Aorta (tissue), 5 donors: Measurements from ENCODE around the gene DNAI7. TPM values are rescaled to one million over a fixed set of nuclear protein-coding genes. Genes with fewer than 3 reads are reported as not detected.

Experiments
- ATAC-seq: fragments of 200-7000 bp; cut with Tn5 transposase; one replicate; pipeline ENCODE4 v1.9.1; 2022; ENCODE audit warnings: moderate library complexity; ENCODE audit not compliant: low FRiP score
- DNase-seq, 2 donors: peaks; one replicate each; pipeline ENCODE4 v3.0.0-alpha.2; 2020
- H3K27ac ChIP-seq, 2 donors: one replicate each; pipeline ENCODE4 v1.5.1; 2013; ENCODE audit warnings: low read length in 2 of 2, mild to moderate bottlenecking in 2 of 2, moderate library complexity in 2 of 2, control low read depth in 1 of 2, inconsistent platforms in 1 of 2, low read depth in 1 of 2
- H3K27me3 ChIP-seq, 2 donors: one replicate each; pipeline ENCODE4 v1.6.1; 2013; ENCODE audit warnings: control low read depth in 1 of 2, low read length in 1 of 2, mild to moderate bottlenecking in 1 of 2, moderate library complexity in 1 of 2; ENCODE audit not compliant: insufficient read depth in 2 of 2, control insufficient read depth in 1 of 2
- H3K36me3 ChIP-seq, 2 donors: one replicate each; pipeline ENCODE4 v1.6.1; 2013; ENCODE audit warnings: control low read depth in 1 of 2, low read length in 1 of 2, mild to moderate bottlenecking in 1 of 2; ENCODE audit not compliant: insufficient read depth in 2 of 2, control insufficient read depth in 1 of 2
- H3K4me1 ChIP-seq, 2 donors: one replicate each; pipeline ENCODE4 v1.6.1; 2013; ENCODE audit warnings: low read length in 2 of 2, control low read depth in 1 of 2, mild to moderate bottlenecking in 1 of 2, moderate library complexity in 1 of 2; ENCODE audit not compliant: insufficient read depth in 2 of 2, control insufficient read depth in 1 of 2
- H3K4me3 ChIP-seq, 2 donors: one replicate each; pipeline ENCODE4 v1.5.1; 2013; ENCODE audit warnings: low read length in 2 of 2, control low read depth in 1 of 2, mild to moderate bottlenecking in 1 of 2
- H3K9me3 ChIP-seq: one replicate; pipeline ENCODE4 v1.6.1; 2013; ENCODE audit warnings: mild to moderate bottlenecking, low read length; ENCODE audit not compliant: control insufficient read depth
- WGBS, 2 donors: extraction: QIAGEN DNeasy Blood & Tissue Kit; methylation state at CpG; one replicate each; pipeline ENCODE4 v1.1.7; 2013; 5-methylcytosine and 5-hydroxymethylcytosine counted together
- intact Hi-C, 2 donors: fragments of 100-400 bp; cut with DNase I; formaldehyde crosslinking; loops; one replicate each; pipeline versions ENCODE4 v1.14.2 to v1.15.0; 2022
- polyA plus RNA-seq, 2 donors: library from polyadenylated mRNA; stranded (reverse); fragments of 200-250 nt; gene quantifications; one replicate each; pipeline ENCODE4 v1.2.3, GENCODE V29; 2013
- total RNA-seq, 2 donors: library from RNA; stranded (reverse); fragmentation: NEBNext Ultra II Directional; extraction: Animal tissue kit (Norgen Biotek cat#: 25700); gene quantifications; one replicate each; pipeline ENCODE4 v1.2.1, GENCODE V29; 2021
- donor health status: healthy with polysubstance abuse.
- donor health status: Bipolar disorder and iron deficiency.
- donor health status: DM: no; HTN: no; CAD: no.
- donor health status: DM: no; HTN: no; CAD: no.
- donor health status: DM: yes; HTN: yes; CAD: no.

DNAI7 gene
- total and polyA plus RNA-seq, 4 donors: 0.24 to 1.2 (median 0.64) TPM; not detected in 1

DNA sequence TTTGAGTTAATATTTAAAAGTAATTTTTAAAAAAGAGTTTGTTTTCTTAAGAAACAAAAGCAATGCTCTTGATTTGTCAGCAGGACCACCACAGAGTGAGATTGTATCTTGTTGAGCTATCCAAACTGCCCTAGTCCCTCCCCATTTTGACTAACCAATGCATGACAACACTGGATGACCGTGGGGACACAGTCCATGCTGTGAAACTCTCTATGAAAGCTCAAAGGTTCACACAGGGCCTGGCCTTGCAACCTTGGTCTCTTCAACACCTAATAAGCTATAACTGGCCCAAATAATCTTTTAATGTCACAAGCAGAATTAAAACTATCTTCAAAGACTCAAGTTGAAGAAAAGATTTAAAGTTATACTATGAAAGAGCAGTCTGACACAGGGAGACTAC is 13.6 kb upstream of the DNAI7 start:
- no peaks in the 10 kb centered on the region for H3K4me1 ChIP-seq
- ATAC-seq (no peak), DNase-seq (no peak)
- intact Hi-C loops: no loop called here
- H3K36me3 ChIP-seq: no peaks in the 10 kb centered on the region
- no peak overlapping the region for H3K27ac ChIP-seq
- H3K4me3 ChIP-seq: no peak overlapping the region
- H3K9me3 ChIP-seq: no peaks in the 10 kb centered on the region
- WGBS, 2 donors: 57 to 85% methylated on average over 1 of the region's 1 CpG
- no peaks in the 10 kb centered on the region for H3K27me3 ChIP-seq

GRCh38 chr12:25207846-25208245 is 12.9 kb upstream of the DNAI7 start:
- intact Hi-C loops: no loop called here
- DNase-seq (no peak), ATAC-seq (no peak)
- Histone ChIP-seq H3K9me3 (no peaks in the 10 kb centered on the region), H3K4me1 (no peaks in the 10 kb centered on the region), H3K27ac (no peak overlapping the region), H3K27me3 (no peaks in the 10 kb centered on the region), H3K36me3 (no peaks in the 10 kb centered on the region), H3K4me3 (no peak overlapping the region)
- 75 to 89% methylated on average over 1 of the region's 1 CpG for WGBS, 2 donors

DNA sequence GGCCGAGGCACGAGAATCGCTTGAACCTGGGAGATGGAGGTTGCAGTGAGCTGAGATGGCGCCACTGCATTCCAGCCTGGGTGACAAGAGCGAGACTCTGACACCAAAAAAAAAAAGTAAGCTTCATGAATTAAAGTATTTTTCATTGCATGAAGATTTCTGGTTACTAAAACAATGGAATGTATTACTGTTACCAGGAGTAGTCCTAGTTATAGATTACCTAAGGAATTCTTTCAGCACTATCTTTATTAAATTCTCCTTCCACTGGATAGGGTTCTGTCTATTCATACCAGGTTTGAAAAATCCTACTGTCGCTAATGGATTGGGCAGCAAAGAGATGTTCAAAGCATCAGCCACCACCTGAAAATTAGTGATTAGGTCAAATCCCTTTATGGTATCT is 12.5 kb upstream of the DNAI7 start:
- intact Hi-C loops: no loop called here
- H3K27ac ChIP-seq: no peak overlapping the region
- ATAC-seq: no peak
- no peaks in the 10 kb centered on the region for H3K4me1 ChIP-seq
- H3K27me3 ChIP-seq: no peaks in the 10 kb centered on the region
- 96 to 99% methylated on average over 6 of the region's 6 CpGs for WGBS, 2 donors
- no peak for DNase-seq
- no peaks in the 10 kb centered on the region for H3K36me3 ChIP-seq
- H3K4me3 ChIP-seq: no peak overlapping the region
- H3K9me3 ChIP-seq: no peaks in the 10 kb centered on the region

DNA sequence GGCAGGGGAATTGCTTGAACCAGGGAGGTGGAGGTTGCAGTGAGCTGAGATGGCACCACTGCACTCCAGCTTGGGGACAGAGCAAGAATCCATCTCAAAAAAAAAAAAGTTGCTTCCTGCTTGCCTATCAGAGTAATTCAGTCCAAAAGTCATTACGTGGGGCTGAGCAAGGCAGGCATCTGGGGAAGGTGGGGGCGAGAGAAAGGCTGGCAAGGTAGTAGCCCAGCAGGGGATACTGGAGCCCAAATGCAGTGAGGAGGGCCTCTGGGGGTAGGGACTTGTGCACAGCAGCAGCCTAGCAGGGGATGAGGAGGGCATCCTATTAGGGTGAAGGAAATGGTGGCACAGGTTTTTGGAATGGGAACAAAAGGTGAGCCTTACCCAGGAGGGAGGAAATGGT is 7.2 kb upstream of the DNAI7 start:
- H3K27me3 ChIP-seq: no peaks in the 10 kb centered on the region
- intact Hi-C loops: no loop called here
- H3K4me3 ChIP-seq: no peak overlapping the region
- DNase-seq (no peak), ATAC-seq (peak; percentile 56)
- WGBS, 2 donors: 80 to 83% methylated on average over 2 of the region's 2 CpGs
- H3K36me3 ChIP-seq: no peaks in the 10 kb centered on the region
- H3K9me3 ChIP-seq: no peaks in the 10 kb centered on the region
- no peak overlapping the region for H3K27ac ChIP-seq
- no peaks in the 10 kb centered on the region for H3K4me1 ChIP-seq

GRCh38 chr12:25200703-25201102 is 5.7 kb upstream of the DNAI7 start:
- H3K27ac ChIP-seq: no peak overlapping the region
- H3K36me3 ChIP-seq: no peaks in the 10 kb centered on the region
- no peaks in the 10 kb centered on the region for H3K9me3 ChIP-seq
- ATAC-seq: no peak
- H3K27me3 ChIP-seq: no peaks in the 10 kb centered on the region
- H3K4me3 ChIP-seq: no peak overlapping the region
- no peak for DNase-seq
- WGBS, 2 donors: 86 to 88% methylated on average over 1 of the region's 1 CpG
- H3K4me1 ChIP-seq: peaks cover 0 to 1% of the 10 kb centered on the region in 2 donors
- intact Hi-C loops: no loop called here

DNA sequence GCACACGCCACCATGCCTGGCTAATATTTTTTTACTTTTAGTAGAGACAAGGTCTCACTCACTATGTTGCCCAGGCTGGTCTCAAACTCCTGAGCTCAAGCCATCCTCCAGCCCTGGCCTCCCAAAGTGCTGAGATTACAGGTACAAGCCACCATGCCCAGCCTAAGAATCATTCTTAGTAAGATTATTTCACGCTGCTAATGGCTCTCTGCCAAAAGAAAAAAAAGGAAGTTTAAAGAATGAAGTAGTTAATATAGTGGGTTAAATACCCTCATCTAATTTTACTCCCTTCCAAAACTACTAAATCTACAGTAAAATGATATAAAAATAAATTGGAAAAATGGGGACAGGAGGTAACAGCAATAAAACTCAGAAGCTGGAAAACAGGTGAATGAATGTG is 2.6 kb upstream of the DNAI7 start:
- no peak for DNase-seq
- 60% methylated on average over 2 of the region's 2 CpGs for whole genome bisulfite sequencing, 2 donors
- Histone ChIP-seq H3K9me3 (no peaks in the 10 kb centered on the region), H3K36me3 (no peaks in the 10 kb centered on the region), H3K4me1 (peaks cover 0 to 1% of the 10 kb centered on the region in 2 donors), H3K4me3 (no peak overlapping the region), H3K27me3 (no peaks in the 10 kb centered on the region), H3K27ac (no peak overlapping the region)
- intact Hi-C loops: no loop called here
- no peak for ATAC-seq

DNA sequence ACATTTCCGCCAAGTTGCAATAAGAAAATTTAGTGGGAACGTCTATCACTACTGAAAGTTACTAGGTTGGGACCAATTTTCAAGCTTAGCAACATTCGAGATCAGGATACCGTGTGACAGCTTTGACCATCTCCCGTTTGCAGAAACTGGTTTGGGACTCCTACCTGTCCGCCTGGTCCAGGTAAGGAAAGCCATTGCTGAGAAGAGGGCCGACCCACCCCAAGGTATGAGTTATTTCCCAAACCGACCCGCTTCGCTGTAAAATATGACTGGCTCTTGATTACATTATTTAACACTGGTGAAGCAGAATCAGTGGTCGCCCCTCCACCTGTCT is 271 bp downstream of the DNAI7 start:
- intact Hi-C loops: no loop called here
- H3K4me3 ChIP-seq: peak overlapping the region; percentile 65 to 70
- WGBS, 2 donors: 6 to 7% methylated on average over 11 of the region's 11 CpGs
- peak; percentile 2 for ATAC-seq
- DNase-seq: no peak
- peak overlapping the region in 1 of 2 donors; percentile 79 for H3K27ac ChIP-seq
- H3K27me3 ChIP-seq: no peaks in the 10 kb centered on the region
- H3K9me3 ChIP-seq: no peaks in the 10 kb centered on the region
- H3K4me1 ChIP-seq: peaks cover 0 to 1% of the 10 kb centered on the region in 2 donors
- no peaks in the 10 kb centered on the region for H3K36me3 ChIP-seq

- 11 to 14% methylated on average over 1 of the region's 1 CpG for WGBS, 2 donors
- Histone ChIP-seq H3K4me1 (peaks cover 0 to 1% of the 10 kb centered on the region in 2 donors), H3K27me3 (no peaks in the 10 kb centered on the region), H3K36me3 (no peaks in the 10 kb centered on the region), H3K27ac (no peak overlapping the region), H3K4me3 (peak overlapping the region in 1 of 2 donors; percentile 65), H3K9me3 (no peaks in the 10 kb centered on the region)
- intact Hi-C loops: no loop called here
- DNase-seq: no peak
- ATAC-seq: no peak
Observed at GRCh38 chr12:25194214-25194613, 746 bp downstream of the DNAI7 start.

DNA sequence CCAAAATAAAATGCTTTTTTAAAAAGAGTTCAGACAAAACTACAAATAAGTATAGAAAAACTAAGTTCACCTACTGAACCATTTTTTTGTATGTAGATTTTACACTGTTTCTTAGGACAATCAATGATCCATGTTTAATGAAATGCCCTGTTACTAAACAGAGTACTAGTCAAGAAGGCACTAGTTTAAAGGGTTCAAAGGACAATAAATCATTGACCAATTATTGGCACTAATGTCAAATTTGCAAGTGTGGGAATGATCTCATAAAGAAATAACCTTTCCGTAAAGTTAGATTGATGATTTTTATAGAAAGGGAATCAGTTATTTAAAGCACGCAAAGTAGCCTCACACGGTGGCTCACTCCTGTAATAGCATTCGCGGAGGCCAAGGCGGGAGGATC is 4.2 kb downstream of the DNAI7 start:
- H3K27ac ChIP-seq: no peak overlapping the region
- H3K9me3 ChIP-seq: no peaks in the 10 kb centered on the region
- intact Hi-C loops: no loop called here
- 96 to 97% methylated on average over 6 of the region's 6 CpGs for whole genome bisulfite sequencing, 2 donors
- no peak for ATAC-seq
- no peaks in the 10 kb centered on the region for H3K36me3 ChIP-seq
- no peak for DNase-seq
- H3K4me1 ChIP-seq: no peaks in the 10 kb centered on the region
- H3K4me3 ChIP-seq: no peak overlapping the region
- no peaks in the 10 kb centered on the region for H3K27me3 ChIP-seq
